Germinal center (tissue), 1 donor: Measurements from ENCODE around the gene CERCAM.
"Not testable (repeated sequence)": the region's sequence is repeated elsewhere in the genome, so short reads cannot be mapped to it uniquely, and the experiment has no call there.

Experiments
- DNase-seq: peaks from one replicate; pipeline ENCODE4 v3.0.0; 2012; ENCODE audit warnings: mixed read lengths, low spot score

CERCAM gene

DNA sequence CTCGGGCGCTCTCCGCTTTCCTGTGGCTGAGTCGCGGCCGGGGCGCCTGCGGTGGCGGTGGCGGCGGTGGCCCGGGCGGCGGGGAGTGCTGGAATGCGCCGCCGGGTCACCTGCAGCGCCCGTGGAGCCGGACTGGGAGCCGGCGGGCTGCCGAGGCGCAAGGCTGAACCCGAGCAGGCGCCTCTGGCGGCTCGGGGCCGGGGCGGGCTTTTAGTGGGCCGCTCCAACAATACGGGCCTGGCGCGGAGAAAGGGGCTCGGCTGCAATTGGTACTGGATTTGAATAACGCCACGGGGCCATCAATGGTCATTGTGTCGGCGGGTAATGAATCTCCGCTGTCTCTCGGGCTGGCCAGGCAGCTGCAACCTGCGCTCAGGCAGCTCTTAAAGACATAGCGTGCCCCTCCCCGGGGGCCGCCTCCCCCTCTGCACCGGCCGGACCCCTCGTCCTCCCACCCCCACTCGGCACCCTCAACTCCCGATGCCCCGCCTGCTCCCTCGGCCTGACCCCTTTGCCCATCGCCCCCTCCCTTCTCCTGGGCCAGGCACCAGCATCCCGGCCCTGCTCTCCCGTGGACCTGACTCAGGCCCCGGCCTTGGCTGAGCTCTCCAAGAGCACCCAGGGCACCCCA lies 27.4 kb upstream of the CERCAM start:
- no peak for DNase-seq

- no peak for DNase-seq
These were observed 26.7 kb upstream of the CERCAM start for GRCh38 chr9:128393970-128394369.

- DNase-seq, result no peak
These were observed 26.1 kb upstream of the CERCAM start for GRCh38 chr9:128394379-128395168.

DNA sequence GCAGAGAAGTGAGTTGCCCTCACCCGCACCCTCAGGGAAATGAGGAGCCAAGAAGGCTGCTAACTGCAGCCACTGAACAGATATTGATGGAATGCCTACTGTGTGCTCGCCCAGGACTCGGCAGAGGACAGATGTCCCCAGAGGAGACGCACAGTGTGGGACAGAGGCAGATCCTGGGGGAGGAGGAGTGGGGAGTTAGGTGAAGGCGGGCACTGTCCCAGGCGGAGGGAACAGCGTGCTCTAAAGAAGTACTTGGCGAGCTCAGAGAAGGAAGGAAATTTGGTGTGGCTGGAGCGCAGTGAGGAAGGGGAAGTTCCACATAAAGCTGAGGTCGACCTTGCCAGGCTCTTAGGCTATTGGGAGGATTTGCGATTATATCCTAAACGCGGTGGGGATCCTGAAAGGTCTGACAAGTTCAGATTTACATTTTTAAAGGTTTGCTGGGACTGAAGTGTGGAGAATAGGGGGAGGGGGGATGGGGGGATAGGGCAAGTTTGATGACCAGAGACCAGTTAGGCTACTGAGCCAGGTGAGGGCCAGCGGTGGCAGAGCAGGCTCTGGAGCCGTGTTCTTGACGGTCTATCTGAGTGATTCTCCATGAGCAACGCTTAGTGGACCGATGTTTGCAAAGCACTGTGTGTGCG lies 23.6 kb upstream of the CERCAM start:
- DNase-seq, result no peak

GRCh38 chr9:128397831-128398230 lies 22.8 kb upstream of the CERCAM start:
- no peak for DNase-seq

DNA sequence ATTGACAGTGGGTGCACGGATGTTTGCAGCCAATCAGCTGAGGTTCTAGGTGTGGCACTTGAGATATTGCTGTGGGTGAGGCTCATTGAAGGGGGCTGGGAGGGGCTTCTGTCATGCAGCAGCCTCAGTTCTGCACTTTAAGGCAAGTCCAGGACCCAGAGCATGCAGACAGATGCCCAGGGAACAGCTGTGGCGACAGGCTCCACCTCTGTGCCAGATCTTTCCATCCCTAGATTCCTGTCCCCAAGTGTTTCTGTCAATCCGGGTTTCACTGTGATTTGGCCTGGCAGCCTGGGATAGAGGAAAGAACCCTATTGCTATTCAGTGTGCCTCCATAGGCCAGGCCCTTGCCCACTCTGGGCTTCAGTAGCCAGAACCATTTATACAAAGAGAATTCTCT lies 20.8 kb upstream of the CERCAM start:
- DNase-seq, result no peak

DNA sequence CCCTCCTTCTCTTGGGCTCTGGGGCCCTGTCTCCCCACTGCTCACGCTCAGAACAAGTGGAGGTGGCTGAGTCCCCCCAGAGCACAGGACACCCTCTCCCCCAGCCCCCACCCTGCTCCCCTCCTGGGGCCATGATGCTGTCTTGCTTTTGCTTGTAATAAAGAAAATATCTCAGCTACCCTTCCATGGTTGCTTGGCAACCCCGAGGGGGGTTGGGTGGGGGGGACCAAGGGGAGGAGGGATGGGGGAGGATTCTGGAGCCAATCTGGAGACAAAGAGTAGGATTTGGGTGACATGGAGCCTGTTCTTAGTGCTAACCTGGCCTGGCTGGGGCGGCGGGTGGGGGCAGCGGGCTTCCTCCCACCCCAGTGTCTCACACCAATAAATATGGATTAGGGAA lies 16.1 kb upstream of the CERCAM start:
- DNase-seq, result no peak

DNA sequence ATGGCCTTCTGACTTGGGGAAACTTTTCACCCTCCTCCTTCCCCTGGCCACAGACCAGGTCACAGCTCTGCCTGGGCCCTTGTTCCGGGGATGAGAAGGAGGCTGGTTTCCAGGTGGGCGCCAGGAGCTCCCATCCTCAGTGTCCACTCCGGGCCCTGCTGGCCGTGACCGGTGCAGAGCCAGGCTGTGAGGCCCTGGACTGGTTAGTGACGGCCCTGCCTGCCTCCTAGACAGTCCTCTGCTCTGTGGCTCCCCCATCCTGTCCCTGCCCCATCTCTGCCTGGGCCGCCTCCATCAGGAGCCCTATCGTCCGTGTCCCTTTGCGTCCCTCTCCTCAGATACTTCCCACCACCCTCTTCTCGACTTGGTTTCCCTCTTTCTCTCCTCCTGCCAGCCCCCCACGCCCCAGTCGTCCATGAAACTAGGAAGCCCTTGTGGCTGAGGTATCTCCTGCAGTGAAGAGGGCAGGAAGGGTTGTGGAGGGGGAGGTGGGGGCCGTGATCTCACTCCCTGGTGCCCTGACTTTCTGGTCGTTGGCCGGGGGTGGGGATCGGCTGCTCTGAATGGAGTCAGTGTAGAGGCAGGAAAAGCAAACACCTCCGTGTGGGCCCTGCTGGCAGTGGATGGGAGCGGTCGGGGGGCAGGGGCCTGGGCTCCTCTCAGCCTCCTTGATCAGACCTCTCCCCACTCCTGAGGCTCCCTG lies 15.4 kb upstream of the CERCAM start:
- DNase-seq, result no peak

DNA sequence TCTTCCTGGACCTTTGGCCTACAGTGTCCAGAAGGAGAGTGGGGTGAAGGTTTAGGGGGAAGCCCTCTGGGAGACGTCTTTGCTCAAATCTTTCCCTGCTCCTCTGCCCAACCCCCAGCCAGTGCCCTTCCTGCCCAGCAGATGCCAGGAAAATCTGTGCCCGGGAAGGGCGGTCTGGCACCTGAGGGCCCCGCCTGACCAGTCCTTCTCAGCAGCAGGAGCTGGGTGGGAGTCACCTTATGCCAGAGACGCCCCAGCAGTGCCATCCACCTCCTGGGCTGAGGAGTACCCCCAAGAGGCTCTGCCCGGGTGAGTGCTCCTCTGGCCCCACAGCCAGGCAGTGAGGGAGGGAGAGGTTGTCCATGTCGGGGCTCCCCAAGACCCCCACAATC lies 14.9 kb upstream of the CERCAM start:
- DNase-seq, result no peak

DNA sequence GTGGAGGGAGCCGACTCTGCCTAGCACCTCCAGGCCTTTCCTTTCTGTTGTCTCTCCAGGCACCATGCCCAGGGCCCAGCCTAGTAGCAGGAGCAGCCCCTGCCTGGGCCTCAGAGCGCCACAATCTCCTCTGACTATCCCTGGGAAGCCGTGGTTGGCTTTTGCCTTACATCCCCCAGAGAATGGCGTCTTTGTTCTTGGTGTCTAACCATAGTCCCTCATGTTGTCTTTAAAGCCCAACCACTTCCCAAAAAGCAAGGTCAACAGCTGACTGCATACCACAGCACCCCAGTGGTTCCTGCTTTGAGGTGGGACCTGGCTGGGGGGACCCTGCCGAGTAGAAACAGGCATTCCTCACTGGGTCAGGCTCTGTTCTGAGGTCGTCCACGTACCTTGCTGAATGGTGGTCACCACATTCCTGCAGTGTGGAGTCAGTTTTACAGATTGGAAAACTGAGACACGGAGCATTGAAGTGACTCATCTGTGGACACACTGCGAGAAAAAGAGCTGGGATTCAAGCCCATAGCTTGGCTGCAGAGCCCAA lies 13.7 kb upstream of the CERCAM start:
- DNase-seq, result no peak

GRCh38 chr9:128408963-128409431 lies 11.7 kb upstream of the CERCAM start:
- DNase-seq, result no peak

GRCh38 chr9:128409450-128409849 lies 11.2 kb upstream of the CERCAM start:
- DNase-seq, result no peak

GRCh38 chr9:128409978-128410377 lies 10.7 kb upstream of the CERCAM start:
- DNase-seq, result no peak

DNA sequence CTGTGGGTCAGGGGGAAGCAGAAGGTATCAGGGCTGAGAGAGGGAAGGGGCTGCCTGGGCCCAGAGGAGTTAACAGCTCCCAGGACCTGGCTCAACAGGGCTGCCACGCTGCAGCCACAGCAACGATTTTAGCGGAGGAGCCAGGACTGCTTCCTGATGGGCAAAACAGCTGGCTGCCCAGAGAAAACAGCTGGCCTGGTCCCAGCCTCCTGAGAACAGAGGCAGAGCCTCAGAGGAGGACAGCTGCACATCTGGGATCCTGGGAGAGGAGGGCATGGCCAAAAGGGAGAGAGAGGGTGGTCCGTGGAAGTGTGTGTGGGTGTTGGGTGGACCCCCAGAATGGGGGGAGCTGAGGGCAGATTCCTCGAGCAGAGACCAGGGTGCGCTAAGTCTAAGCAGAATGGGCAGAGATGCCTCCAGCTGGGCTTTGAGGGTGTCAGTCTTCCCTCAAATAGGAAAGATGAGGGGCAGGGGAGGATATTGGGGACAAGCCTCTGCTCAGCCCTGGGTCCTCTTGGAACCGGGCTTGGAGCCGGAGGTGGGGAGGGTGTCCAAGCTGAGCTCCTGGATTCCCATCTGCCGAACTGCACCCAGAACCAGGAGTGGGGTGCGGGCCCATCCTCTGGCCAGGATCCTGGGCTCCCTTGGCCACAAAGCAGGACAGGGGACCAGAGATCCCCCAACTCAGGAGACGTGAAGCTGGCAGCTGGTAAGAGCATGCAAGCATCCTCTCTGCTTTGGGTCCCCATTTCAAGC lies 9.1 kb upstream of the CERCAM start:
- DNase-seq, result no peak

- DNase-seq, result peak; percentile 17
These were observed 8.4 kb upstream of the CERCAM start for GRCh38 chr9:128412120-128412790.

DNA sequence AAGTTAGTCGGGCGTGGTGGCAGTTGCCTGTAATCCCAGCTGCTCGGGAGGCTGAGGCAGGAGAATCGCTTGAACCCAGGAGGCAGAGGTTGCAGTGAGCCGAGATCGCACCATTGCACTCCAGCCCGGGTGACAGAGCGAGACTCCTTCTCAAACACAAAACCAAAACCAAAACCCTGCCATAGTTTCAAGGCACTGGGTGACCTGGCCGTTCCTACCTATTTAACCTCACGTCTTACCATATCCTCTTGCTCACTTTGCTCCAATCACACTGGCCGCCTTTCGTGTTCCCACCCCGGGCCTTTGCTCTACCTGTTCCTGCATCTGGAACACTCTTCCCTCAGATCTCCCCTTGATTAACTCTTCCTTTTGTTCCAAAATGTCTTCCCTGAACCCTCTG lies 6.9 kb upstream of the CERCAM start:
- DNase-seq, result not testable (repeated sequence)

DNA sequence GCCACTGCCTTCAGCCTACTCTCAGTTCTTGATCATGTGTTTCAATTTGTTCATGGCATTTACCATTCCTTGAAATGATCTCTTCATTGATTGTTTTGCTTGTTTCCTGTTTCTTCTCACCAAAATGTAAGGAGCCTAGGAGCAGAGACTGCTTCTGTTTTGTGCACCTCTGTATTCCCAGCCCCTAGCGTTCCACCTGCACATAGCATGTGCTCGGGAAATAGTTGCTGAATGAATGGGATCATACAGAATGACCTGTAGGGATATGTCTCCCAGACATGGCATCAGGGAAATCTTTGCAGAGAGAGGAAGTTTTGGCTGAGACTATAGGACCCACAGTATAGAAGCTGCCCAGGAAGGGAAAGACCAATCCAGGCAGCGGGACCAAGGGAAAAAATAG lies 6.2 kb upstream of the CERCAM start:
- DNase-seq, result no peak

DNA sequence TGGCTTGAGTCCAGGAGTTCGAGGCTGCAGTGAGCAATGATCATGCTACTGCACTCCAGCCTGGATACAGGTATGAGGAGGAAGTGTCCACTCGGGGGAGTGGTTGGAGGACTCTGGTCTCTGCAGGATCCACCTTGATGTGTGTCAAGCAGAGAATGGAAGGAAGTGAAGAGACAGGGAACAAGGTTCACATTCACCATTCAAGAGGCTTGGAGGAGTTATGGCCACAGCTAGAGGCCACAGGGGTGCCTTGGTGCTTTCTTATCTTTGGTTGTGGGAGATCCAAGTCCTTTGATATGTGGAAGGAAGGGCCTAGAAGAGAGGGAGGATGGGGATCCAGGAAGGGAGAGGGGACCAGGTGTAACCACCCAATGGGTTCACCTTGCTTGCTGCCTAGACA lies 5.4 kb upstream of the CERCAM start:
- no peak for DNase-seq

DNA sequence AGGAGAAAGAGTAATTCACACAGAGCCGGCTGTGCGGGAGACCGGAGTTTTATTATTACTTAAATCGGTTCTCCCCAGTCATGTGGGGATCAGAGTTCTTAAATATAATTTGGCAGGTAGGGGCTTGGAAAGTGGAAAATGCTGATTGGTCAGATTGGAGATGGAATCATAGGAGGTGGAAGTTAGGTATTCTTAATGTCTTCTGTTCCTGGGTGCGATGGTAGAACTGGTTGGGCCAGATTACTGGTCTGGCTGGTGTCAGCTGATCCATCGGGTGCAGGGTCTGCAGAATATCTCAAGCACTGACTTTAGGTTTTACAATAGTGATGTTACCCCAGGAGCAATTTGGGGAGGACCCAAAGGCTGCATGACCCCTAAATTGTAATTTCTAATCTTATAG lies 4.6 kb upstream of the CERCAM start:
- DNase-seq, result no peak

DNA sequence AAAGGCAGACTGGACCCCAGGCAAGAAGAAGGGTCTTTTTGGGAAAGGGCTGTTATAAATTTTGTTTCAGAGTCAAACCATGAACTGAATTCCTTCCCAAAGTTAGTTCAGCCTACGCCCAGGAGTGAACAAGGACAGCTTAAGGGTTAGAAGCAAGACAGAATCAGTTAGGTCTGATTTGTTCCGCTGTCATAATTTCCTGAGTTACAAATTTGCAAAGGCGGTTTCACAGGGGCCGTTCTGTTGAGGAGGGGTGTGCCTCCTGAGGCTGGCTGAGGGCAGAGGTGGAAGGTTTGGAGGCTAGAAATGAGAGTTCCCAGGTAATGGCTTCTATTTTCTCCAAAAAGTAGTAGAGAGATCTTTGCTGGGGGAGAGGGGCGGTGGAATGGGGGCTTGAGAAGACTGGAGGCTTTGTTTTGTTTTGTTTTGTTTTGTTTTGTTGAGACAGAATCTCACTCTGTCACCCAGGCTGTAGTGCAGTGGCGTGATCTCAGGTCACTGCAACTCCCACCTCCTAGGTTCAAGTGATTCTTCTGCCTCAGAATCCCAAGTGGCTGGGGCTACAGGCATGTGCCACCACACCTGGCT lies 4.1 kb upstream of the CERCAM start:
- DNase-seq, result no peak
